Bronchial epithelial cell (primary cell): Measurements from ENCODE around the gene NHS. TPM values are rescaled to one million over a fixed set of nuclear protein-coding genes. Genes with fewer than 3 reads are reported as not detected.

Experiments
- DNase-seq: peaks from one replicate; pipeline ENCODE4 v3.0.0-alpha.2; 2010; ENCODE audit warnings: low read depth
- FAIRE-seq: peaks from 2 replicates; lab custom pipeline; 2011; peaks lifted over from hg19 to GRCh38; lab: Jason Lieb, UNC
- H3K27me3 ChIP-seq: 2 replicates; pipeline ENCODE4 v1.5.1; 2011; ENCODE audit warnings: low read length; ENCODE audit not compliant: control insufficient read depth, insufficient read depth
- H3K36me3 ChIP-seq: 2 replicates; pipeline ENCODE4 v1.5.1; 2011; ENCODE audit warnings: low read length; ENCODE audit not compliant: control insufficient read depth, insufficient read depth
- H3K4me3 ChIP-seq: 2 replicates; pipeline ENCODE4 v1.5.1; 2011; ENCODE audit warnings: mild to moderate bottlenecking, low read depth, low read length, control low read depth
- total RNA-seq: library from RNA; depleted of rRNA; stranded (reverse); fragments of >200 nt; gene quantifications from 2 replicates; pipeline ENCODE4 v1.2.1, GENCODE V29; 2014
- TF ChIP-seq, protein P1 (sequence below): IDR thresholded peaks from 2 replicates; pipeline ENCODE4 v1.5.1; 2011; ENCODE audit warnings: mild to moderate bottlenecking, moderate library complexity, low read length, control low read depth, inconsistent platforms; ENCODE audit not compliant: insufficient read depth, severe bottlenecking

Gene NHS
- total RNA-seq, 1 donor from 2014 or later = 0.79 TPM

- H3K4me3 ChIP-seq = no peak overlapping the region
- DNase-seq = peak; percentile 53
- FAIRE-seq = no peak
- no peaks in the 10 kb centered on the region for H3K36me3 ChIP-seq
- no peaks in the 10 kb centered on the region for H3K27me3 ChIP-seq
- TF ChIP-seq, protein P1, sequence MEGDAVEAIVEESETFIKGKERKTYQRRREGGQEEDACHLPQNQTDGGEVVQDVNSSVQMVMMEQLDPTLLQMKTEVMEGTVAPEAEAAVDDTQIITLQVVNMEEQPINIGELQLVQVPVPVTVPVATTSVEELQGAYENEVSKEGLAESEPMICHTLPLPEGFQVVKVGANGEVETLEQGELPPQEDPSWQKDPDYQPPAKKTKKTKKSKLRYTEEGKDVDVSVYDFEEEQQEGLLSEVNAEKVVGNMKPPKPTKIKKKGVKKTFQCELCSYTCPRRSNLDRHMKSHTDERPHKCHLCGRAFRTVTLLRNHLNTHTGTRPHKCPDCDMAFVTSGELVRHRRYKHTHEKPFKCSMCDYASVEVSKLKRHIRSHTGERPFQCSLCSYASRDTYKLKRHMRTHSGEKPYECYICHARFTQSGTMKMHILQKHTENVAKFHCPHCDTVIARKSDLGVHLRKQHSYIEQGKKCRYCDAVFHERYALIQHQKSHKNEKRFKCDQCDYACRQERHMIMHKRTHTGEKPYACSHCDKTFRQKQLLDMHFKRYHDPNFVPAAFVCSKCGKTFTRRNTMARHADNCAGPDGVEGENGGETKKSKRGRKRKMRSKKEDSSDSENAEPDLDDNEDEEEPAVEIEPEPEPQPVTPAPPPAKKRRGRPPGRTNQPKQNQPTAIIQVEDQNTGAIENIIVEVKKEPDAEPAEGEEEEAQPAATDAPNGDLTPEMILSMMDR = no peak
These were observed 221.1 kb downstream of the NHS start for GRCh38 chrX:17596061-17596460.

DNA sequence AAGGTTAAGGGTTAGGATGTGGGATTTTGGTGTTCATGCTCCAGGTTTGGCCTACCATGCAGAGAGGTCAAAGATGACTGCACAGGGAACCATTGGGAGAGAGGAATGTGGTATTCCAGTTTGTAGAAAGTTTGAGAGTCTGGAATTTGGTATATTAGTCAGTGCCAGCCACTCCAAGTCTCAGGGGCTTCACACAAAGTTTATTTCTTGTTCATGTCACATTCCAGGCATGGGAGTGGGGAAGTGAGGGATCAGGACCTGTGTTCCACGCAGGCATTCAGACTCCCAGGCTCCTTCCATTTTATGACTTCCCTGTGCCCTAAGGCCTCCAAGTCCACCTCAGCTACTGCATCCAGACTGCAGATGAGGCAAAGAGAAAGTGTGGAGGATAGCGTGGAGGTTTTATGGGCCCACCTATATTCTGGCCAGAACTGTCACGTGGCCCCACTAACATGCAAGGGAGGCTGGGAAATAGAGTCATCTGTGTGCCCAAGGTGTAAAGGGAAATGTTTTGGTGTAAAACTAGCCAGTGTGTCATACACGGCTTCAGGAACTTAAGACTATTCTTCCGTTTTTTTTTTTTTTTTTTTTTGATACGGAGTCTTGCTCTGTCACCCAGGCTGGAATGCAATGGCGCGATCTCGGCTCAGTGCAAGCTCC, 221.7 kb downstream of the NHS start:
- TF ChIP-seq, protein P1 = no peak
- FAIRE-seq (no peak), DNase-seq (no peak)
- Histone ChIP-seq H3K4me3 (no peak overlapping the region), H3K27me3 (no peaks in the 10 kb centered on the region), H3K36me3 (no peaks in the 10 kb centered on the region)

DNA sequence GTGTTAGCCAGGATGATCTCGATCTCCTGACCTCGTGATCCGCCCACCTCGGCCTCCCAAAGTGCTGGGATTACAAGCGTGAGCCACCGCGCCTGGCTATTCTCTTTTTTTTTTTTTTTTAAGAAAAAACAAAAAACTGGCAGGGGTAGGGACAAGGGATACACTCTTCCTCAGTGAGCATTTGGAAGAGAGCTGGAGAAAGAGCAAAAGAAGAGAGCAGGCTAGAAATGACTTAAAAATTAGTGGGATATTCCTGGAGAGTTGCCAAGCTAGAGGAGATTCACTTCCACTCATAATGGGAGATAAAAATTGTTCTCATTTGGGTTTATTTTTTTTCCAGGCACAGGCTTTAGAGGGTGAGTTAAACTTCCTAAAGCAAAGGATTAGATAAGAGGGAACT, 222.3 kb downstream of the NHS start:
- H3K27me3 ChIP-seq = no peaks in the 10 kb centered on the region
- H3K36me3 ChIP-seq = no peaks in the 10 kb centered on the region
- DNase-seq = no peak
- no peak for FAIRE-seq
- H3K4me3 ChIP-seq = no peak overlapping the region
- TF ChIP-seq, protein P1 = no peak

- no peaks in the 10 kb centered on the region for H3K36me3 ChIP-seq
- TF ChIP-seq, protein P1 = no peak
- H3K4me3 ChIP-seq = no peak overlapping the region
- DNase-seq (no peak), FAIRE-seq (no peak)
- H3K27me3 ChIP-seq = no peaks in the 10 kb centered on the region
These were observed 222.9 kb downstream of the NHS start for GRCh38 chrX:17597836-17598439.

DNA sequence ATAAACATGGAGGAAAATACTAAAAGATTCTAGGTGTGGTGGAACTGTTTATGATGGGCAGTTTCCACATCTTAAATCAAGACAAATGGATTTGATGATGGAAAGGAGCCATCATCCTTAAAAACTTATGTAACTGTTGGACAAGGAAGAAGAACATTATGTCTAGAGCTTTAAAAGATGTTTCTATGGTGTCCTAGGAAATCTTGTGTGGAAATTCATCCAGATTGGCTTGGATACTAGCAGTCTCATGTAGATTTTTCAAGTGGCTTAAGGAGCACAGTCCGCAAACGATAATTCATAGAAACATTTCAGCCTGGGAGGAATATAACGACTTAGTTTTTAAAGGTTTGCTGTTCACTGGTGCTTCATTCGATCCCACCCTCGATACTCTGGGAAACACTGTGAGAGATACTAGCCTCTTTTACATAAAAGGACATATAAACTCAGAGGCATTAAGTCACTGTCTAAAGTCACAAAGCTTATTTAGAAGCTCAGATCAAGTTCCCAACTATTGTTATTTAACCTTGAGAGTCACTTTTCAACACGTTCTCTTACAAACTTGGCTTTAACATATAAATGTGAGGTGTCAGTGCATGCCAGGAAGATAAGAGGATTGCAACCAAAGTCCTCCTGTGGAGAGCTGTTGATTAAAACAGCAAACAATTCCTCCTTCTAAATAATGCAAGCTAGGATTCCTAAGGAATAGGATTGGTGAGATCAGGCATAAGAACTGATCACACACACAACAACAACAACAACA, 226.6 kb downstream of the NHS start:
- H3K27me3 ChIP-seq = no peaks in the 10 kb centered on the region
- H3K4me3 ChIP-seq = no peak overlapping the region
- no peaks in the 10 kb centered on the region for H3K36me3 ChIP-seq
- DNase-seq (no peak), FAIRE-seq (no peak)
- TF ChIP-seq, protein P1 = no peak
